HL-60 (cell line): ENCODE results near the gene OR6B1.

Experiments used
- DNase-seq, 2 experiments: peaks; one replicate each; pipeline ENCODE4 v3.0.0-alpha.2; 2010 to 2020; ENCODE audit warnings: low read depth in 1 of 2, low spot score in 1 of 2
- H3K27ac ChIP-seq: fragments of 250-450 bp; sonication (Bioruptor Pico); replicated peaks from 2 replicates; pipeline ENCODE4 v1.5.1; 2020; ENCODE audit warnings: mild to moderate bottlenecking, moderate library complexity
- H3K27me3 ChIP-seq: fragments of 250-450 bp; sonication (Bioruptor Pico); 2 replicates; pipeline ENCODE4 v1.5.1; 2021; ENCODE audit warnings: mild to moderate bottlenecking, moderate library complexity; ENCODE audit not compliant: insufficient read depth, poor library complexity, severe bottlenecking
- H3K4me3 ChIP-seq: replicated peaks from 2 replicates; pipeline ENCODE4 v1.5.1; 2011; ENCODE audit warnings: mild to moderate bottlenecking, control low read depth, low read length; ENCODE audit not compliant: insufficient read depth
- CTCF ChIP-seq: IDR thresholded peaks from one replicate; pipeline ENCODE4 v1.5.1; 2011; ENCODE audit warnings: low read length, control low read depth, inconsistent platforms; ENCODE audit not compliant: insufficient read depth
- GABPA ChIP-seq: IDR thresholded peaks from 2 replicates; pipeline ENCODE4 v1.6.1; 2012; ENCODE audit warnings: low read depth
- POLR2AphosphoS5 ChIP-seq: IDR thresholded peaks from 2 replicates; pipeline ENCODE4 v1.6.1; 2012; ENCODE audit warnings: low read depth
- SPI1 ChIP-seq: IDR thresholded peaks from 2 replicates; pipeline ENCODE4 v1.6.1; 2012; ENCODE audit warnings: low read depth, mild to moderate bottlenecking, borderline replicate concordance
- TF ChIP-seq, protein P1 (sequence below): IDR thresholded peaks from 2 replicates; pipeline ENCODE4 v1.6.1; 2012; ENCODE audit warnings: low read depth; ENCODE audit not compliant: insufficient replicate concordance

Gene OR6B1

GRCh38 chr7:143975617-143976016 lies 24.5 kb upstream of the OR6B1 start:
- no peak for DNase-seq
- no peak for TF ChIP-seq GABPA
- no peak for TF ChIP-seq CTCF
- no peak for TF ChIP-seq SPI1
- no peak for TF ChIP-seq POLR2AphosphoS5
- TF ChIP-seq, protein P1, sequence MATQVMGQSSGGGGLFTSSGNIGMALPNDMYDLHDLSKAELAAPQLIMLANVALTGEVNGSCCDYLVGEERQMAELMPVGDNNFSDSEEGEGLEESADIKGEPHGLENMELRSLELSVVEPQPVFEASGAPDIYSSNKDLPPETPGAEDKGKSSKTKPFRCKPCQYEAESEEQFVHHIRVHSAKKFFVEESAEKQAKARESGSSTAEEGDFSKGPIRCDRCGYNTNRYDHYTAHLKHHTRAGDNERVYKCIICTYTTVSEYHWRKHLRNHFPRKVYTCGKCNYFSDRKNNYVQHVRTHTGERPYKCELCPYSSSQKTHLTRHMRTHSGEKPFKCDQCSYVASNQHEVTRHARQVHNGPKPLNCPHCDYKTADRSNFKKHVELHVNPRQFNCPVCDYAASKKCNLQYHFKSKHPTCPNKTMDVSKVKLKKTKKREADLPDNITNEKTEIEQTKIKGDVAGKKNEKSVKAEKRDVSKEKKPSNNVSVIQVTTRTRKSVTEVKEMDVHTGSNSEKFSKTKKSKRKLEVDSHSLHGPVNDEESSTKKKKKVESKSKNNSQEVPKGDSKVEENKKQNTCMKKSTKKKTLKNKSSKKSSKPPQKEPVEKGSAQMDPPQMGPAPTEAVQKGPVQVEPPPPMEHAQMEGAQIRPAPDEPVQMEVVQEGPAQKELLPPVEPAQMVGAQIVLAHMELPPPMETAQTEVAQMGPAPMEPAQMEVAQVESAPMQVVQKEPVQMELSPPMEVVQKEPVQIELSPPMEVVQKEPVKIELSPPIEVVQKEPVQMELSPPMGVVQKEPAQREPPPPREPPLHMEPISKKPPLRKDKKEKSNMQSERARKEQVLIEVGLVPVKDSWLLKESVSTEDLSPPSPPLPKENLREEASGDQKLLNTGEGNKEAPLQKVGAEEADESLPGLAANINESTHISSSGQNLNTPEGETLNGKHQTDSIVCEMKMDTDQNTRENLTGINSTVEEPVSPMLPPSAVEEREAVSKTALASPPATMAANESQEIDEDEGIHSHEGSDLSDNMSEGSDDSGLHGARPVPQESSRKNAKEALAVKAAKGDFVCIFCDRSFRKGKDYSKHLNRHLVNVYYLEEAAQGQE, result no peak
- Histone ChIP-seq H3K27ac (no peak overlapping the region), H3K4me3 (no peak overlapping the region), H3K27me3 (no peaks in the 10 kb centered on the region)

DNA sequence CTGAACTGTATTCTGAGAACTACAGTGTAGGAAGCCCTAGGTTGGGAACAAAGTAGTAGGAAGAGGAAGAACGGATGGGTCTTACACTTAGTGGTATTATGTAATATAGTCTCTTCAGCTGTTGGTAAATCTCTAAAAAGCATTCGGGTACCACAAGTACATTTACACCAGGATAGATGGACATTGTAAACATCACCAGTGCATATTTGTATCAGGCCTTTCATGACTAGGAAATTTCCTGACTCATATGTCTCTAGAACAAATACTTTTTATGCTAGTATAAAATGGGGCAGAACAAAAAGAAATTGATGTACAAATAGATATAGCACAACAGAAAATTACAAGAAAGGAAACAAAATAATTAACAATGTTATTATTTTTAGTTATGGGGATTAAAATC lies 21.5 kb upstream of the OR6B1 start:
- TF ChIP-seq POLR2AphosphoS5 (no peak), GABPA (no peak), CTCF (no peak), SPI1 (no peak)
- TF ChIP-seq, protein P1, result no peak
- H3K4me3 ChIP-seq, result no peak overlapping the region
- no peaks in the 10 kb centered on the region for H3K27me3 ChIP-seq
- no peak overlapping the region for H3K27ac ChIP-seq
- DNase-seq, result no peak

DNA sequence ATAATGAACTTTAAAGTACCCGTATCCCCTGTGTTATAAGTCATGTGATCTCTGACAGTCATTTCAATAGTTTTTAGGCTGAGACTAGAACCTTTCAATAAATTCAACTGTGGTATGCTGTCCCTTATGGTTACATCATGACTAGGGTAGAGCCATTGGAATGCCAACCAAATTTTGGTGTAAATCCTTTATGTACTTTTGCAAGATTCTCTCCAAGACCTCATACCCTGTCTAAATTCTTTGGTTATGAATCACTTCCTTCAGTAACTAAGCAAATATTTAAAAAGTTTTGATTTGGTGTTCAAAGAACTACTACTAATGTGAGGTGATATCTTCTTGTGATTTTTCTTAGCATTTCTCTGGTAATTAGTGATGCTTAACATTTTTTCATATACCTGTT lies 20.8 kb upstream of the OR6B1 start:
- no peaks in the 10 kb centered on the region for H3K27me3 ChIP-seq
- no peak overlapping the region for H3K4me3 ChIP-seq
- TF ChIP-seq POLR2AphosphoS5, result no peak
- no peak for TF ChIP-seq SPI1
- TF ChIP-seq, protein P1, result no peak
- no peak for TF ChIP-seq CTCF
- no peak for TF ChIP-seq GABPA
- DNase-seq, result no peak
- H3K27ac ChIP-seq, result no peak overlapping the region
